IMR-90 (cell line): Measurements from ENCODE around the gene MRPL34. TPM values are rescaled to one million over a fixed set of nuclear protein-coding genes. Genes with fewer than 3 reads are reported as not detected.

Source experiments
- ATAC-seq: fragments of 200-7000 bp; cut with Tn5 transposase; 2 replicates; pipeline ENCODE4 v1.9.1; 2020; ENCODE audit warnings: low read depth, mild to moderate bottlenecking, moderate library complexity
- BruUV-seq: library from RNA; stranded (reverse); fragments of 400-500 nt; replicated peaks from 2 replicates; lab custom pipeline; 2021; lab: Mats Ljungman, UMichigan
- CTCF ChIA-PET: fragments of 300-600 bp; formaldehyde crosslinking; extraction: SDS; loops from one replicate; lab custom pipeline; 2021; ENCODE audit warnings: antibody characterized with exemption; lab: Yijun Ruan, JAX
- POLR2A ChIA-PET: fragments of 300-600 bp; sonication (Branson Sonifier 250); formaldehyde crosslinking; loops from one replicate; lab custom pipeline; 2022; ENCODE audit warnings: antibody characterized with exemption; ENCODE audit not compliant: unreplicated experiment; lab: Charles Lee
- DNase-seq: peaks from one replicate; pipeline ENCODE4 v3.0.0; 2013
- H2AFZ ChIP-seq: replicated peaks from 2 replicates; pipeline ENCODE3; 2013; ENCODE audit warnings: low read length, mild to moderate bottlenecking; ENCODE audit not compliant: poor library complexity
- H2AK5ac ChIP-seq: 2 replicates; pipeline ENCODE4 v1.6.1; 2013; ENCODE audit warnings: low read depth, low read length, inconsistent platforms
- H2AK9ac ChIP-seq: replicated peaks from 2 replicates; pipeline ENCODE3; 2013; ENCODE audit warnings: mild to moderate bottlenecking, low read depth, low read length, moderate library complexity; ENCODE audit not compliant: poor library complexity
- H2BK120ac ChIP-seq: 2 replicates; pipeline ENCODE4 v1.6.1; 2013; ENCODE audit warnings: low read depth, low read length, inconsistent platforms
- H2BK15ac ChIP-seq: 3 replicates; pipeline ENCODE4 v1.6.1; 2013; ENCODE audit warnings: low read depth, low read length, inconsistent platforms
- H2BK20ac ChIP-seq: 2 replicates; pipeline ENCODE4 v1.6.1; 2013; ENCODE audit warnings: low read depth, mild to moderate bottlenecking, inconsistent platforms, low read length, moderate library complexity
- H2BK5ac ChIP-seq: 2 replicates; pipeline ENCODE4 v1.6.1; 2013; ENCODE audit warnings: mild to moderate bottlenecking, low read depth, low read length, inconsistent platforms; ENCODE audit not compliant: poor library complexity, severe bottlenecking
- H3K14ac ChIP-seq: replicated peaks from 2 replicates; pipeline ENCODE4 v1.6.1; 2013; ENCODE audit warnings: low read depth, low read length, inconsistent platforms
- H3K18ac ChIP-seq: 2 replicates; pipeline ENCODE4 v1.6.1; 2013; ENCODE audit warnings: low read depth, low read length, control low read depth
- H3K23ac ChIP-seq: 2 replicates; pipeline ENCODE4 v1.6.1; 2013; ENCODE audit warnings: low read depth, low read length, inconsistent platforms
- H3K27ac ChIP-seq: 2 replicates; pipeline ENCODE4 v1.5.1; 2013; ENCODE audit warnings: mild to moderate bottlenecking, control low read depth, low read length; ENCODE audit not compliant: insufficient read depth
- H3K27me3 ChIP-seq: 2 replicates; pipeline ENCODE4 v1.6.1; 2013; ENCODE audit warnings: low read length; ENCODE audit not compliant: control insufficient read depth, insufficient read depth
- H3K36me3 ChIP-seq: 2 replicates; pipeline ENCODE4 v1.6.1; 2013; ENCODE audit warnings: low read length, mixed read lengths; ENCODE audit not compliant: control insufficient read depth, insufficient read depth
- H3K4ac ChIP-seq: 2 replicates; pipeline ENCODE4 v1.6.1; 2013; ENCODE audit warnings: low read depth, low read length, inconsistent platforms
- H3K4me1 ChIP-seq: 2 replicates; pipeline ENCODE4 v1.6.1; 2013; ENCODE audit warnings: low read length, mixed read lengths; ENCODE audit not compliant: control insufficient read depth, insufficient read depth
- H3K4me2 ChIP-seq: 2 replicates; pipeline ENCODE4 v1.6.1; 2013; ENCODE audit warnings: low read depth, mild to moderate bottlenecking, control low read depth, low read length, moderate library complexity
- H3K4me3 ChIP-seq: 2 replicates; pipeline ENCODE4 v1.5.1; 2013; ENCODE audit warnings: low read depth, mild to moderate bottlenecking, control low read depth, low read length, moderate library complexity; ENCODE audit not compliant: insufficient read depth
- H3K56ac ChIP-seq: 2 replicates; pipeline ENCODE4 v1.6.1; 2013; ENCODE audit warnings: low read length, inconsistent platforms; ENCODE audit not compliant: insufficient read depth; ENCODE audit errors: extremely low read depth
- H3K79me1 ChIP-seq, 2 experiments: 2 replicates each; pipeline ENCODE4 v1.6.1; 2013; ENCODE audit warnings: low read length in 2 of 2, inconsistent platforms in 1 of 2, low read depth in 1 of 2
- H3K9ac ChIP-seq: 2 replicates; pipeline ENCODE4 v1.6.1; 2013; ENCODE audit warnings: low read depth, low read length, control low read depth
- H3K9me1 ChIP-seq: 2 replicates; pipeline ENCODE4 v1.6.1; 2013; ENCODE audit warnings: low read length, inconsistent platforms; ENCODE audit not compliant: insufficient read depth
- H3K9me3 ChIP-seq: 2 replicates; pipeline ENCODE4 v1.6.1; 2013; ENCODE audit warnings: low read length; ENCODE audit not compliant: control insufficient read depth, insufficient read depth
- H4K20me1 ChIP-seq: 2 replicates; pipeline ENCODE4 v1.6.1; 2013; ENCODE audit warnings: low read length, inconsistent platforms; ENCODE audit not compliant: insufficient read depth
- H4K5ac ChIP-seq: 2 replicates; pipeline ENCODE4 v1.6.1; 2013; ENCODE audit warnings: mild to moderate bottlenecking, low read depth, low read length, control low read depth
- H4K8ac ChIP-seq, 2 experiments: 2 replicates each; pipeline ENCODE4 v1.6.1; 2013; ENCODE audit warnings: low read depth in 2 of 2, low read length in 2 of 2, control low read depth in 1 of 2, inconsistent platforms in 1 of 2
- H4K91ac ChIP-seq: 2 replicates; pipeline ENCODE4 v1.6.1; 2013; ENCODE audit warnings: low read depth, low read length, inconsistent platforms; ENCODE audit not compliant: insufficient read depth
- CHD1 ChIP-seq: IDR thresholded peaks from 2 replicates; pipeline ENCODE4 v1.6.1; 2012; ENCODE audit warnings: low read depth, low read length, improper control_type of control experiment
- CTCF ChIP-seq: conservative IDR thresholded peaks from 2 replicates; pipeline ENCODE4 v1.5.1; 2012; ENCODE audit warnings: mild to moderate bottlenecking, low read depth, low read length, improper control_type of control experiment
- POLR2A ChIP-seq: IDR thresholded peaks from 2 replicates; pipeline ENCODE4 v1.6.1; 2012; ENCODE audit warnings: mild to moderate bottlenecking, low read depth, low read length
- RFX5 ChIP-seq: IDR thresholded peaks from 2 replicates; pipeline ENCODE4 v1.8.0; 2012; ENCODE audit warnings: low read depth, mild to moderate bottlenecking, low read length, moderate library complexity
- SMC3 ChIP-seq: fragments of 150-350 bp; IDR thresholded peaks from 2 replicates; pipeline ENCODE4 v1.6.1; 2016; ENCODE audit warnings: low read depth, mild to moderate bottlenecking, antibody characterized with exemption, low read length, moderate library complexity
- WGBS, 2 experiments: methylation state at CpG; one replicate each; pipeline versions ENCODE4 v1.1.5 to v1.1.7; 2013; ENCODE audit warnings: missing lambda C conversion rate in 2 of 2; ENCODE audit not compliant: insufficient read length in 1 of 2; ENCODE audit errors: extremely low coverage in 2 of 2; 5-methylcytosine and 5-hydroxymethylcytosine counted together
- dilution Hi-C: fragments of 300-500 bp; cut with HindIII; formaldehyde crosslinking; loops from one replicate; pipeline ENCODE4 v1.14.3; 2018; ENCODE audit warnings: low sequenced_read_pairs; ENCODE audit not compliant: unreplicated experiment
- in situ Hi-C: fragments of 300-500 bp; cut with MboI; formaldehyde crosslinking; loops from 3 replicates; pipeline ENCODE4 v1.14.3; 2019; ENCODE audit warnings: low sequenced_read_pairs, inconsistent platforms, mixed read lengths
- intact Hi-C: fragments of 100-400 bp; cut with micrococcal nuclease; formaldehyde crosslinking; loops from 2 replicates; pipeline ENCODE4 v1.10.0; 2022
- polyA plus RNA-seq, 3 experiments: library from polyadenylated mRNA; depleted of rRNA; stranded (reverse); fragments of >200 nt; gene quantifications; 2 replicates each; pipeline ENCODE4 v1.2.3, GENCODE V29; 2012; ENCODE audit warnings: low replicate concordance in 1 of 3
- total RNA-seq: library from RNA; depleted of rRNA; stranded (reverse); fragments of >200 nt; gene quantifications from 2 replicates; pipeline ENCODE4 v1.2.3, GENCODE V29; 2012

Gene MRPL34
- total and polyA plus RNA-seq, 2 of the 4 experiments (the other 2 are of a cell fraction) = 7.3 to 37.0 TPM

- Histone ChIP-seq H4K91ac (no peak overlapping the region), H3K14ac (no peak overlapping the region), H3K4me2 (no peak overlapping the region), H3K9ac (no peak overlapping the region), H2AK5ac (no peak overlapping the region), H2AFZ (no peak overlapping the region), H3K18ac (no peak overlapping the region), H3K27ac (no peak overlapping the region), H2BK120ac (no peak overlapping the region), H3K36me3 (peaks cover 13% of the 10 kb centered on the region), H4K20me1 (0 out of 2 replicates have a peak, but pooled peaks cover 3% of the 10 kb centered on the region), H2AK9ac (no peak overlapping the region), H2BK15ac (no peak overlapping the region), H3K27me3 (no peaks in the 10 kb centered on the region), H3K4me3 (no peak overlapping the region), H2BK5ac (no peak overlapping the region), H3K23ac (no peak overlapping the region), H4K5ac (no peak overlapping the region), H3K4ac (no peak overlapping the region), H3K4me1 (no peaks in the 10 kb centered on the region), H3K9me1 (peaks cover 4% of the 10 kb centered on the region), H2BK20ac (no peak overlapping the region), H3K9me3 (peaks cover 4% of the 10 kb centered on the region), H3K56ac (no peak overlapping the region), H4K8ac (no peak overlapping the region), H3K79me1 (peaks cover 0 to 24% of the 10 kb centered on the region in 2 experiments; a peak in 3 of 4 replicates)
- TF ChIP-seq RFX5 = no peak
- 0 out of 2 replicates have a peak, but pooled peaks have one; percentile 8 for TF ChIP-seq SMC3
- no peak for TF ChIP-seq CHD1
- no peak for TF ChIP-seq POLR2A
- TF ChIP-seq CTCF = peak; percentile 26
- ATAC-seq (no peak), DNase-seq (peak; percentile 36)
- dilution Hi-C loops = no loop called here
- CTCF ChIA-PET = no interaction called here
- in situ Hi-C loops = no loop called here
- intact Hi-C loops = no loop called here
- no TSS peak for BruUV-seq
- POLR2A ChIA-PET = no interaction called here
- WGBS, 2 experiments = 65% methylated on average over 2 of the region's 4 CpGs; no CpG with 5 or more reads in 1 of the 2 experiments
These were observed 9.4 kb upstream of the MRPL34 start for GRCh38 chr19:17296273-17296672.
